Mucosa of stomach (tissue), 1 donor: Measurements from ENCODE around the gene TEDDM1.
"Not testable (repeated sequence)": the region's sequence is repeated elsewhere in the genome, so short reads cannot be mapped to it uniquely, and the experiment has no call there.

ENCODE experiments used
- H3K27me3 ChIP-seq: one replicate; pipeline ENCODE4 v1.7.0; 2013; ENCODE audit warnings: mild to moderate bottlenecking, low read length; ENCODE audit not compliant: control insufficient read depth, insufficient read depth
- H3K36me3 ChIP-seq: one replicate; pipeline ENCODE4 v1.7.0; 2013; ENCODE audit warnings: low read length; ENCODE audit not compliant: control insufficient read depth, insufficient read depth
- H3K4me1 ChIP-seq: one replicate; pipeline ENCODE4 v1.7.0; 2013; ENCODE audit warnings: mild to moderate bottlenecking, low read length; ENCODE audit not compliant: control insufficient read depth, insufficient read depth
- H3K4me3 ChIP-seq: one replicate; pipeline ENCODE4 v1.7.0; 2013; ENCODE audit warnings: low read length
- H3K9ac ChIP-seq: one replicate; pipeline ENCODE4 v1.7.0; 2013; ENCODE audit warnings: mild to moderate bottlenecking, low read length, moderate library complexity
- H3K9me3 ChIP-seq: one replicate; pipeline ENCODE4 v1.7.0; 2013; ENCODE audit warnings: mild to moderate bottlenecking, low read length, moderate library complexity; ENCODE audit not compliant: control insufficient read depth
- donor health status: Pancreatic carcinoma.

The TEDDM1 gene

GRCh38 chr1:182385885-182386853 is 14.3 kb downstream of the TEDDM1 start:
- Histone ChIP-seq H3K4me3 (no peak overlapping the region), H3K4me1 (peaks cover 60% of the 10 kb centered on the region), H3K27me3 (no peaks in the 10 kb centered on the region), H3K9me3 (no peaks in the 10 kb centered on the region), H3K9ac (peak overlapping the region; percentile 2), H3K36me3 (peaks cover 40% of the 10 kb centered on the region)

- Histone ChIP-seq H3K9ac (no peak overlapping the region), H3K4me3 (no peak overlapping the region), H3K4me1 (peaks cover 69% of the 10 kb centered on the region), H3K27me3 (no peaks in the 10 kb centered on the region), H3K9me3 (no peaks in the 10 kb centered on the region), H3K36me3 (peaks cover 40% of the 10 kb centered on the region)
These were observed 16.0 kb downstream of the TEDDM1 start for GRCh38 chr1:182384387-182384960.

- no peaks in the 10 kb centered on the region for H3K9me3 ChIP-seq
- H3K4me1 ChIP-seq, result peaks cover 69% of the 10 kb centered on the region
- H3K4me3 ChIP-seq, result no peak overlapping the region
- no peaks in the 10 kb centered on the region for H3K27me3 ChIP-seq
- peaks cover 40% of the 10 kb centered on the region for H3K36me3 ChIP-seq
- H3K9ac ChIP-seq, result no peak overlapping the region
These were observed 16.5 kb downstream of the TEDDM1 start for GRCh38 chr1:182383934-182384333.

GRCh38 chr1:182383037-182383661 is 17.3 kb downstream of the TEDDM1 start:
- Histone ChIP-seq H3K4me3 (no peak overlapping the region), H3K27me3 (no peaks in the 10 kb centered on the region), H3K9ac (no peak overlapping the region), H3K36me3 (peaks cover 40% of the 10 kb centered on the region), H3K9me3 (no peaks in the 10 kb centered on the region), H3K4me1 (peaks cover 68% of the 10 kb centered on the region)

- H3K4me1 ChIP-seq, result peaks cover 68% of the 10 kb centered on the region
- H3K9me3 ChIP-seq, result no peaks in the 10 kb centered on the region
- no peaks in the 10 kb centered on the region for H3K27me3 ChIP-seq
- H3K36me3 ChIP-seq, result peaks cover 32% of the 10 kb centered on the region
- H3K4me3 ChIP-seq, result no peak overlapping the region
- H3K9ac ChIP-seq, result peak overlapping the region; percentile 2
These were observed 18.3 kb downstream of the TEDDM1 start for GRCh38 chr1:182381962-182382819.

- Histone ChIP-seq H3K9me3 (no peaks in the 10 kb centered on the region), H3K36me3 (peaks cover 13% of the 10 kb centered on the region), H3K27me3 (no peaks in the 10 kb centered on the region), H3K9ac (no peak overlapping the region), H3K4me1 (peaks cover 54% of the 10 kb centered on the region), H3K4me3 (no peak overlapping the region)
These were observed 20.3 kb downstream of the TEDDM1 start for GRCh38 chr1:182380199-182380598.

- H3K4me3 ChIP-seq, H3K9ac ChIP-seq, H3K27me3 ChIP-seq, H3K9me3 ChIP-seq: not testable (repeated sequence)
- Histone ChIP-seq H3K4me1 (peaks cover 53% of the 10 kb centered on the region), H3K36me3 (peaks cover 12% of the 10 kb centered on the region)
These were observed 20.7 kb downstream of the TEDDM1 start for GRCh38 chr1:182379781-182380180.

- Histone ChIP-seq H3K4me1 (peaks cover 34% of the 10 kb centered on the region), H3K27me3 (no peaks in the 10 kb centered on the region), H3K9me3 (no peaks in the 10 kb centered on the region), H3K4me3 (no peak overlapping the region), H3K9ac (no peak overlapping the region), H3K36me3 (peaks cover 1% of the 10 kb centered on the region)
These were observed 23.4 kb downstream of the TEDDM1 start for GRCh38 chr1:182376936-182377574.

GRCh38 chr1:182374101-182374834 is 26.2 kb downstream of the TEDDM1 start:
- no peaks in the 10 kb centered on the region for H3K27me3 ChIP-seq
- H3K4me1 ChIP-seq, result peaks cover 19% of the 10 kb centered on the region
- H3K36me3 ChIP-seq, result no peaks in the 10 kb centered on the region
- no peaks in the 10 kb centered on the region for H3K9me3 ChIP-seq
- no peak overlapping the region for H3K9ac ChIP-seq
- H3K4me3 ChIP-seq, result no peak overlapping the region

- Histone ChIP-seq H3K9me3 (no peaks in the 10 kb centered on the region), H3K36me3 (no peaks in the 10 kb centered on the region), H3K4me1 (no peaks in the 10 kb centered on the region), H3K27me3 (no peaks in the 10 kb centered on the region), H3K9ac (no peak overlapping the region), H3K4me3 (no peak overlapping the region)
These were observed 29.9 kb downstream of the TEDDM1 start for GRCh38 chr1:182370532-182370931.

GRCh38 chr1:182368903-182369302 is 31.6 kb downstream of the TEDDM1 start:
- H3K36me3 ChIP-seq, result no peaks in the 10 kb centered on the region
- no peaks in the 10 kb centered on the region for H3K9me3 ChIP-seq
- H3K4me1 ChIP-seq, result no peaks in the 10 kb centered on the region
- H3K9ac ChIP-seq, result no peak overlapping the region
- no peak overlapping the region for H3K4me3 ChIP-seq
- H3K27me3 ChIP-seq, result no peaks in the 10 kb centered on the region
